Stimulated activated naive CD8-positive, alpha-beta T cell treated with anti-CD3 and anti-CD28 coated beads, Interleukin-15, amount 100 ng/mL, for 72 hours (primary cell): ENCODE data around the gene IGSF6.

Experiments
- ATAC-seq: fragments of 150-1000 bp; cut with Tn5 transposase; 2 replicates; pipeline ENCODE4 v1.10.0; 2021; ENCODE audit warnings: mild to moderate bottlenecking, moderate library complexity
- DNase-seq, 2 donors: peaks; one replicate each; pipeline ENCODE4 v3.0.0; 2021 to 2022
- H3K27ac Mint-ChIP-seq, 2 donors: one replicate each; pipeline ENCODE4 v1.8.0; 2022; ENCODE audit warnings: mild to moderate bottlenecking in 2 of 2, mixed read lengths in 2 of 2, moderate library complexity in 2 of 2
- H3K27me3 Mint-ChIP-seq: one replicate; pipeline ENCODE4 v1.8.0; 2022; ENCODE audit warnings: mixed read lengths
- H3K4me1 Mint-ChIP-seq: one replicate; pipeline ENCODE4 v1.8.0; 2022; ENCODE audit warnings: mild to moderate bottlenecking, mixed read lengths
- H3K4me3 Mint-ChIP-seq, 2 donors: one replicate each; pipeline ENCODE4 v1.8.0; 2022; ENCODE audit warnings: mild to moderate bottlenecking in 2 of 2, mixed read lengths in 2 of 2, moderate library complexity in 1 of 2
- H3K9me3 Mint-ChIP-seq, 2 donors: one replicate each; pipeline ENCODE4 v1.8.0; 2022; ENCODE audit warnings: mixed read lengths in 2 of 2

Gene IGSF6

GRCh38 chr16:21626659-21627277, 25.6 kb downstream of the IGSF6 start:
- Mint-ChIP-seq H3K4me1 (peaks cover 50% of the 10 kb centered on the region), H3K27me3 (no peaks in the 10 kb centered on the region), H3K27ac (peak overlapping the region; percentile 1 to 89), H3K4me3 (peak overlapping the region; percentile 9 to 52), H3K9me3 (peaks cover 0 to 4% of the 10 kb centered on the region in 2 donors)
- DNase-seq (peak in 1 of 2 donors; percentile 39), ATAC-seq (peak; percentile 98)

DNA sequence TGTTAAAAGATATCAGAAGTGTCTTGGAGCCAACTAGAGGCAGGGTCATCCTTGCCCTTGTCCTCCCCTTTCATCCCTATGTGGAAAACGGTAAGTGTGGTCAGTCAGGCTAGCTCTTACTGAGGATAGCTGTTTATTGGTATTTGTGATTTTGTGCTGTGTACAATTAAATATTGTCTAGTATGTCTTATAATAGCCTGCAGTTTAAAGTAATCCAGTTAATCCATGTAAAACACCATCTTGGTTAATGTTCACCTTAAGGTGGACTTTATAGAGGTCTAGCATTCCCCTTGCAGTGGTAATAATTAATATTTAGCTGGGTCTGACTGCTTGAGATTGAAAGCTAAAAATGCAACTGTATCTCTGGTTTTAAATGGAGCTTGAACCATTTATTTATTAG, 27.4 kb downstream of the IGSF6 start:
- peak overlapping the region; percentile 59 to 69 for H3K27ac Mint-ChIP-seq
- DNase-seq (no peak), ATAC-seq (no peak)
- H3K9me3 Mint-ChIP-seq: peaks cover 0 to 4% of the 10 kb centered on the region in 2 donors
- peaks cover 49% of the 10 kb centered on the region for H3K4me1 Mint-ChIP-seq
- no peaks in the 10 kb centered on the region for H3K27me3 Mint-ChIP-seq
- no peak overlapping the region for H3K4me3 Mint-ChIP-seq

- no peak overlapping the region for H3K27ac Mint-ChIP-seq
- no peak for ATAC-seq
- no peaks in the 10 kb centered on the region for H3K9me3 Mint-ChIP-seq
- no peaks in the 10 kb centered on the region for H3K27me3 Mint-ChIP-seq
- peaks cover 61% of the 10 kb centered on the region for H3K4me1 Mint-ChIP-seq
- DNase-seq: no peak
- H3K4me3 Mint-ChIP-seq: no peak overlapping the region
Observed at GRCh38 chr16:21622545-21622944, 29.9 kb downstream of the IGSF6 start.

DNA sequence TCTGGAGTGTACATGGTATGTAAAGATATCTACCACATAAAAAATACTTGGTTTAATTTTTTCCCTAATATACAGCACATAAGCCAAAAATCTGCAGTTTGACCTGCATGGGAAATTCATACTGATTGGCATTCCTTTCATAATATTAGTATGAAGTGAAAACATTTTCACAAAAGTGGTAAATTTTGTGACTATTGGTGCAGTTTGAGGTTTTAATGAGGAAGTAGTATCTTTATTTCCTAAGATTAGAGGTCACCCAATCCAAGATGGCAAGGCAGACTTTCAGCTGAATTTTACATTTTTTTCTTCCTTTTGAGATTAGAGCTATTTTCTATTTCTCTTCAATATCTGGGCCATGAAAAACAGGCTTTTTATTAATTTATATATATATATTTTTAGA, 31.8 kb downstream of the IGSF6 start:
- Mint-ChIP-seq H3K4me3 (no peak overlapping the region), H3K4me1 (peaks cover 58% of the 10 kb centered on the region), H3K27ac (peak overlapping the region in 1 of 2 donors; percentile 91), H3K27me3 (no peaks in the 10 kb centered on the region), H3K9me3 (no peaks in the 10 kb centered on the region)
- DNase-seq: no peak
- no peak for ATAC-seq

DNA sequence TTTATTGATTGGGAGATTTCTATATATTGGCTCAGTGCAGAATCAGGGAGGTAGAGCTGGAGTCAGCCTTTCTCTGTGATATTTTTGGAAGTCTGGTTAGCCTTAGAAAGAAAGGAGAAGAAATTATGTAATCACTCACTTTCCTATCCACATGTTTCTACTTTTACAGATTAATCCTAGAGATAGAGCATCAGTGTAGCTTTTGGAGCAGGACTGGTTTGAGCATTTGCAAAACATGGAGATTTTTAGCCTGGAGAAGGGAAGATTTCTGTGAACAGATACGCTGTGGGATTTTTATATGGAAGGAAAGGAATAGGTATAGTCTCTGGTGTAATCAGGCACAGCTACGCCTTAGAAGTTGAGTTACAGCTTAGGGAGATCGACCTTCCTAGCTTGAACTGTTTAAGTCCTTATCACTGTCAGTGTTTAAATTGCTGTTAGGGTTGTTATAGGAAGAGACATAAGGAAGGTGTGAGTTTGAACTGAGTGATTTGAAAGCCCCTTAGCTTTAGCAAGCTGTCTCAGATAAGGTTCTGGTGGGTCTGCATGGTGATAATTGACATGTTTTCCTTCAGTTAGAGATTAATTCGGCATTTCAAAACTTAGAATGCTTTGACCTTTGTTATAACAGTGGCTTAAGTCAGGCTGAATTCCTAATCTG, 32.5 kb downstream of the IGSF6 start:
- H3K4me3 Mint-ChIP-seq: no peak overlapping the region
- no peaks in the 10 kb centered on the region for H3K27me3 Mint-ChIP-seq
- H3K4me1 Mint-ChIP-seq: peaks cover 58% of the 10 kb centered on the region
- H3K27ac Mint-ChIP-seq: no peak overlapping the region
- DNase-seq: no peak
- ATAC-seq: no peak
- no peaks in the 10 kb centered on the region for H3K9me3 Mint-ChIP-seq

DNA sequence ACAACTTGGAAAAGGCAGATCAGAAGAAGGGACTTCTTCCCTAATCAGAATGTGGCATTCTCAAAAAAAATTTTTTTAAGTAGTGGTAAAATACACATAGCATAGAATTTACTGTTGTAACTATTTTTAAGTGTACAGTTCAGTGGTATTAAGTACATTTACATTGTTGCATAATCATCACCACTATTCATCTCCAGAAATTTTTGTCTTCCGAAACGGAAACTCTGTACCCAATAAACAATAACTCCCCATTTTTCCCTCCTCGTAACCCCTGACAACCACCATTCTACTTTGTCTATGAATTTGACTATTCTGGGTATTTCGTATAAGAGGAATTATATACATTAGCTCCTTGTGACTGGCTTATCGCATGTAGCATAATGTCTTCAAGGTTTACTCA, 34.1 kb downstream of the IGSF6 start:
- Mint-ChIP-seq H3K4me1 (peaks cover 66% of the 10 kb centered on the region), H3K27ac (no peak overlapping the region), H3K9me3 (no peaks in the 10 kb centered on the region), H3K4me3 (no peak overlapping the region), H3K27me3 (no peaks in the 10 kb centered on the region)
- DNase-seq (no peak), ATAC-seq (no peak)

DNA sequence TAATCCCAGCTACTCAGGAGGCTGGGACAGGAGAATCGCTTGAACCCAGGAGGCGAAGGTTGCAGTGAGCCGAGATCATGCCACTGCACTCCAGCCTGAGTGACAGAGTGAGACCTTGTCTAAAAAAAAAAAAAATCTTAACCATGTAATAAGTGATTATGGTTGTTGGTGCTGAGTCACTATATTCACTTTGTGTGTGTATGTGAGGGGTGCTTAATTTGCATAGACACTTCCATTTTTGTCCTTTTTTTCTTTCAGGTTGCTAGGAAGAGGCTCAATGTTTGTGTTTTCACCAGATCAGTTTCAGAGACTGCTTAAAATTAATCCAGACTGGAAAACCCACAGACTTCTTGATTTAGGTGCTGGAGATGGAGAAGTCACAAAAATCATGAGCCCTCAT, 34.8 kb downstream of the IGSF6 start:
- H3K27me3 Mint-ChIP-seq: no peaks in the 10 kb centered on the region
- H3K9me3 Mint-ChIP-seq: no peaks in the 10 kb centered on the region
- no peak overlapping the region for H3K27ac Mint-ChIP-seq
- ATAC-seq (no peak), DNase-seq (no peak)
- peaks cover 68% of the 10 kb centered on the region for H3K4me1 Mint-ChIP-seq
- no peak overlapping the region for H3K4me3 Mint-ChIP-seq

- Mint-ChIP-seq H3K4me1 (peaks cover 72% of the 10 kb centered on the region), H3K27ac (no peak overlapping the region)
Observed at GRCh38 chr16:21614896-21615295, 37.5 kb downstream of the IGSF6 start.

DNA sequence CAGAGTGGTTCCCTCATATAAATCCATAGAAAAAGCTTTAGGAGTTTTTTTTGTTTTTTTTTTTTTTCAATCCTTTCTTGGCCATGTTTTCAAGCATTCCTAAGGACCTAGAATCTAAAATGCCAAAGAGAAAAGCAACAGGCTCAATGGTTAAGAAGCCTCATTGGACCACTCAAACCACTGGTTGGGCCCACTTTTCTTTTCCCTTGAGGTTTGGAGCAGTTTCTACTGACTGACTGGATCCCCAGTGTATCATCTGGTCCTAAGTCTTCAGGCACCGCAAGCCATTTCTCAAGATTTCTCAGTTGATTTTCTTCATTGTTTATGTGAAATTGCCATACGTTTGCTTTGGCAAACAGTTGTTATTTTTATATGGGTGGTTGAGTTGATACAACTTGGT, 38.6 kb downstream of the IGSF6 start:
- ATAC-seq (no peak), DNase-seq (no peak)
- no peak overlapping the region for H3K27ac Mint-ChIP-seq
- no peak overlapping the region for H3K4me3 Mint-ChIP-seq
- no peaks in the 10 kb centered on the region for H3K27me3 Mint-ChIP-seq
- H3K4me1 Mint-ChIP-seq: peaks cover 72% of the 10 kb centered on the region
- H3K9me3 Mint-ChIP-seq: no peaks in the 10 kb centered on the region

More at GRCh38 chr16:21614896-21615295, 37.5 kb downstream of the IGSF6 start:
- ATAC-seq: no peak
- Mint-ChIP-seq H3K9me3 (no peaks in the 10 kb centered on the region), H3K27me3 (no peaks in the 10 kb centered on the region), H3K4me3 (no peak overlapping the region)
- no peak for DNase-seq

- H3K9me3 Mint-ChIP-seq: no peaks in the 10 kb centered on the region
- H3K27ac Mint-ChIP-seq: no peak overlapping the region
- DNase-seq (no peak), ATAC-seq (no peak)
- H3K27me3 Mint-ChIP-seq: no peaks in the 10 kb centered on the region
- H3K4me3 Mint-ChIP-seq: no peak overlapping the region
- H3K4me1 Mint-ChIP-seq: peaks cover 76% of the 10 kb centered on the region
Observed at GRCh38 chr16:21613361-21613760, 39.0 kb downstream of the IGSF6 start.

GRCh38 chr16:21611556-21612384, 40.6 kb downstream of the IGSF6 start:
- Mint-ChIP-seq H3K4me3 (peak overlapping the region; percentile 53 to 61), H3K27me3 (no peaks in the 10 kb centered on the region), H3K4me1 (peaks cover 89% of the 10 kb centered on the region), H3K9me3 (no peaks in the 10 kb centered on the region), H3K27ac (peak overlapping the region; percentile 69 to 89)
- ATAC-seq: peak; percentile 79
- DNase-seq: no peak

DNA sequence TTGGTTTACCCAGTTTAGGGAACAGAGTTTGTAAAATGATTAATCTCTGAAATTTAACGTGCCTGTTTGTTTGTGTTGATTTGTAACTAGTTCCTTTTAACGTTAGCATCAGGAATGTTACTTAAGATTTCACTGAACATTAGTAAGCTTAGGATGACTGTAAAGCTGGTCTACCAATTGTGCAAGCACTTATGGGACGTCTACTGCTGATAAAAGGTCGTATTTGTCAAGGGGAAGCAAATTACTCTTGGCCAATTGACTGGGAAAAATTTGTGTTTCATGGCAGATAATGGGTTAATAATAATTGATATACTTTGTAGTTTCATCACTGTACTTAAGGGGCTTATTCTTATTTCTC, 41.2 kb downstream of the IGSF6 start:
- no peak for DNase-seq
- Mint-ChIP-seq H3K9me3 (no peaks in the 10 kb centered on the region), H3K27ac (no peak overlapping the region), H3K27me3 (no peaks in the 10 kb centered on the region), H3K4me1 (peaks cover 89% of the 10 kb centered on the region), H3K4me3 (peak overlapping the region; percentile 53 to 61)
- ATAC-seq: no peak

GRCh38 chr16:21610766-21611165, 41.6 kb downstream of the IGSF6 start:
- Mint-ChIP-seq H3K4me1 (peaks cover 89% of the 10 kb centered on the region), H3K27ac (no peak overlapping the region), H3K4me3 (no peak overlapping the region), H3K9me3 (no peaks in the 10 kb centered on the region), H3K27me3 (no peaks in the 10 kb centered on the region)
- DNase-seq: no peak
- no peak for ATAC-seq

DNA sequence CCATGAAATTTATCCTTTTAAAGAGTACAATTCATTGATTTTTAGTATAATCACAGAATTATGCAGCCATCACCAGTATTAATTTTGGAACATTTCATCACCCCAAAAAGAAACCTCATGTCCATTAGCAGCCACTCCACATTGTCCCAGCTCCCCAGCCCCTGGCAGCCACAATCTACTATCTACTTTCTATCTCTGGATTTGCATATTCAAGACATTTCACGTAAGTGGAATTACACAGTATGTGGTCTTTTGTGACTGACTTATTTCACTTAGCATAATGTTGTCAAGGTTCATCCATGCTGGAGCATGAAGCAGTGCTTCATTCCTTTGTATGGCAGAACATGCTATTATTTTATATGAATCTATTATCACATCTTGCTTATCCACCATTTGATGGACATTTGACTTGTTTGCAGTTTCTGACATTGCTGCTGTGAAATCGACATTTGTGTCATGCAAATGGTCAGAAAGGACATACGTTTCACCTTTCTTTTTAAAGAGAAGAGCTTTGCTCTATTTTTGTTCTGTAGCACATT, 42.3 kb downstream of the IGSF6 start:
- ATAC-seq (no peak), DNase-seq (no peak)
- Mint-ChIP-seq H3K27me3 (no peaks in the 10 kb centered on the region), H3K4me1 (peaks cover 87% of the 10 kb centered on the region), H3K27ac (no peak overlapping the region), H3K9me3 (no peaks in the 10 kb centered on the region), H3K4me3 (no peak overlapping the region)

DNA sequence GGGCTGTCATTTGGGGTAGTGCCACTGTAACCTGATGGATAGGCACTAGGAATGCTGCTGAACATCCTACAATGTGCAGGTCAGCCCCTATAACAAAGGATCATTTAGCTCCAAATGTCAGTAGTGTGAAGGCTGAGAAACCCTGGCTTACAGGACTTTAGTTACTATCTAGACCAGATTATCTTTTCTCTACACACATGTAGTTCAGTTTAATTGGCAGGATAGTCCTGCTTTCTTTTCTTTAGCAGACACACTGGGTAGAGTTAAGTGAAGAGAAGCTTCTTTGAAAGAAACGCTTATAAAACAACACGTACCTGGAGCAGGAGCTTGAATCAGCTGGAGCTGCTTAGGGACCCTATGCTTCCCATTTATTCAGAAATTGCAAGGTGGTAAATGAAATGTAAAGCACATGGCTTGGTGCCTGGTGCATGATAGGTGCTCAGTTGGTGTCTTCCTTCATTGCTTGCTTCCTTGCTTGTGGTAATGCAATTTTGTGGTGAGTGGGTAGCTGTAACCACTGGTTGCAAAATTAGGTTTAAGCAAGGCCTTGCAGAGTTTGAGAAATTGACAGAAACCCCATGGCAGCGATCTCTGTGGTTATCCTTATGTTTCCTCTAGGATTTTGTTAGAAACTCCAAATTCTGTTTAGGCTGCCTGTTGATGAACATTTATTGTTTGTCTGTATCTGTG, 43.6 kb downstream of the IGSF6 start:
- ATAC-seq (peak; percentile 87), DNase-seq (peak in 1 of 2 donors; percentile 29)
- Mint-ChIP-seq H3K27ac (peak overlapping the region; percentile 41 to 89), H3K4me1 (peaks cover 86% of the 10 kb centered on the region), H3K27me3 (no peaks in the 10 kb centered on the region), H3K4me3 (peak overlapping the region; percentile 50 to 55), H3K9me3 (no peaks in the 10 kb centered on the region)
